Parathyroid adenoma (tissue), 2 donors: Measurements from ENCODE around the gene PDE4D.

Source experiments
- H2AFZ ChIP-seq: fragments of 300-600 bp; sonication (generic); one replicate; pipeline ENCODE4 v1.7.0; 2017; ENCODE audit warnings: antibody characterized with exemption, mild to moderate bottlenecking
- H3K27ac ChIP-seq: fragments of 300-600 bp; sonication (generic); one replicate; pipeline ENCODE4 v1.7.0; 2017
- H3K27me3 ChIP-seq: fragments of 300-600 bp; sonication (generic); one replicate; pipeline ENCODE4 v1.7.0; 2017; ENCODE audit warnings: low read length; ENCODE audit not compliant: control insufficient read depth, insufficient read depth
- H3K36me3 ChIP-seq: fragments of 300-600 bp; sonication (generic); one replicate; pipeline ENCODE4 v1.7.0; 2017; ENCODE audit warnings: low read length; ENCODE audit not compliant: control insufficient read depth, insufficient read depth
- H3K4me1 ChIP-seq: fragments of 300-600 bp; sonication (generic); one replicate; pipeline ENCODE4 v1.7.0; 2017; ENCODE audit warnings: control low read depth
- H3K4me2 ChIP-seq: fragments of 300-600 bp; sonication (generic); one replicate; pipeline ENCODE4 v1.7.0; 2017; ENCODE audit warnings: low read length
- H3K4me3 ChIP-seq: fragments of 300-600 bp; sonication (generic); one replicate; pipeline ENCODE4 v1.7.0; 2017; ENCODE audit warnings: low read depth, low read length
- H3K79me2 ChIP-seq: fragments of 300-600 bp; sonication (generic); one replicate; pipeline ENCODE4 v1.7.0; 2017; ENCODE audit warnings: control low read depth
- H3K9ac ChIP-seq: fragments of 300-600 bp; sonication (generic); one replicate; pipeline ENCODE4 v1.7.0; 2017; ENCODE audit warnings: mild to moderate bottlenecking
- H3K9me3 ChIP-seq: fragments of 300-600 bp; sonication (generic); one replicate; pipeline ENCODE4 v1.7.0; 2017; ENCODE audit warnings: low read length; ENCODE audit not compliant: control insufficient read depth
- CTCF ChIP-seq: fragments of 300-600 bp; sonication (generic); IDR thresholded peaks from one replicate; pipeline ENCODE4 v1.7.0; 2017; ENCODE audit warnings: antibody characterized with exemption, mild to moderate bottlenecking
- donor health status: primary hyperparathyroidism.

The PDE4D gene

GRCh38 chr5:59887274-59887673 lies 6.3 kb downstream of the PDE4D start:
- H3K4me3 ChIP-seq, result no peak overlapping the region
- H3K4me2 ChIP-seq, result no peak overlapping the region
- no peaks in the 10 kb centered on the region for H3K79me2 ChIP-seq
- H3K4me1 ChIP-seq, result no peaks in the 10 kb centered on the region
- H3K36me3 ChIP-seq, result no peaks in the 10 kb centered on the region
- no peak overlapping the region for H2AFZ ChIP-seq
- no peaks in the 10 kb centered on the region for H3K9me3 ChIP-seq
- no peaks in the 10 kb centered on the region for H3K27me3 ChIP-seq
- no peak overlapping the region for H3K27ac ChIP-seq
- TF ChIP-seq CTCF, result no peak
- no peak overlapping the region for H3K9ac ChIP-seq

- no peak for TF ChIP-seq CTCF
- Histone ChIP-seq H3K9me3 (no peaks in the 10 kb centered on the region), H3K27me3 (no peaks in the 10 kb centered on the region), H3K36me3 (no peaks in the 10 kb centered on the region), H3K79me2 (no peaks in the 10 kb centered on the region), H3K27ac (no peak overlapping the region), H3K9ac (no peak overlapping the region), H2AFZ (no peak overlapping the region), H3K4me2 (no peak overlapping the region), H3K4me1 (no peaks in the 10 kb centered on the region), H3K4me3 (no peak overlapping the region)
Observed at GRCh38 chr5:59874675-59875074, 18.9 kb downstream of the PDE4D start.

- no peak overlapping the region for H3K27ac ChIP-seq
Observed at GRCh38 chr5:59873113-59873512, 20.4 kb downstream of the PDE4D start.

GRCh38 chr5:59866661-59867060 lies 26.9 kb downstream of the PDE4D start:
- H3K9me3 ChIP-seq, result no peaks in the 10 kb centered on the region
- H3K27ac ChIP-seq, result no peak overlapping the region
- H3K9ac ChIP-seq, result no peak overlapping the region
- H3K4me2 ChIP-seq, result no peak overlapping the region
- TF ChIP-seq CTCF, result no peak
- no peaks in the 10 kb centered on the region for H3K4me1 ChIP-seq
- H3K4me3 ChIP-seq, result no peak overlapping the region
- H3K79me2 ChIP-seq, result no peaks in the 10 kb centered on the region
- H2AFZ ChIP-seq, result no peak overlapping the region
- H3K36me3 ChIP-seq, result no peaks in the 10 kb centered on the region
- no peaks in the 10 kb centered on the region for H3K27me3 ChIP-seq

More at GRCh38 chr5:59873113-59873512, 20.4 kb downstream of the PDE4D start:
- Histone ChIP-seq H3K4me2 (no peak overlapping the region), H3K9me3 (no peaks in the 10 kb centered on the region), H3K4me3 (no peak overlapping the region), H2AFZ (no peak overlapping the region), H3K79me2 (no peaks in the 10 kb centered on the region), H3K36me3 (no peaks in the 10 kb centered on the region), H3K4me1 (no peaks in the 10 kb centered on the region), H3K27me3 (no peaks in the 10 kb centered on the region), H3K9ac (no peak overlapping the region)
- TF ChIP-seq CTCF, result no peak

GRCh38 chr5:59864718-59865117 lies 28.8 kb downstream of the PDE4D start:
- H3K27ac ChIP-seq, result no peak overlapping the region

More at GRCh38 chr5:59864718-59865117, 28.8 kb downstream of the PDE4D start:
- H3K9ac ChIP-seq, result no peak overlapping the region
- no peak overlapping the region for H2AFZ ChIP-seq
- no peaks in the 10 kb centered on the region for H3K9me3 ChIP-seq
- H3K27me3 ChIP-seq, result no peaks in the 10 kb centered on the region
- H3K79me2 ChIP-seq, result no peaks in the 10 kb centered on the region
- H3K4me1 ChIP-seq, result no peaks in the 10 kb centered on the region
- TF ChIP-seq CTCF, result no peak
- H3K4me3 ChIP-seq, result no peak overlapping the region
- H3K36me3 ChIP-seq, result no peaks in the 10 kb centered on the region
- no peak overlapping the region for H3K4me2 ChIP-seq
